ENCODE data around the gene ARNT2. TPM values are rescaled to one million over a fixed set of nuclear protein-coding genes. Genes with fewer than 3 reads are reported as not detected.

The ARNT2 gene
- 42.5 TPM for total RNA-seq

GRCh38 chr15:80404057-80404760 lies at the start of gene ARNT2:
TSS of gene ARNT2 (plus strand) at chr15:80404382. CDS start at chr15:80404516, 134 bp downstream.

Other genes with a start within 250 kb of the ARNT2 start
- 5.2 TPM for gene CTXND1, start 152.2 kb upstream of the ARNT2 start, total RNA-seq

Data from metanephros (tissue), 1 donor.